GM20431 (cell line): ENCODE results near the gene ANXA6.

Source experiments
- in situ Hi-C: fragments of 300-500 bp; cut with MseI, MboI; formaldehyde crosslinking; loops from one replicate; pipeline ENCODE4 v1.15.0; 2020; ENCODE audit warnings: low sequenced_read_pairs; ENCODE audit not compliant: unreplicated experiment

Gene ANXA6

GRCh38 chr5:151086192-151086869, 71.2 kb downstream of the ANXA6 start:
- in situ Hi-C loops, result no loop called here

GRCh38 chr5:151085517-151086041, 72.0 kb downstream of the ANXA6 start:
- in situ Hi-C loops, result no loop called here

GRCh38 chr5:151084363-151084762, 73.2 kb downstream of the ANXA6 start:
- in situ Hi-C loops, result no loop called here

GRCh38 chr5:151083081-151083676, 74.4 kb downstream of the ANXA6 start:
- in situ Hi-C loops, result no loop called here

- in situ Hi-C loops, result no loop called here
Observed at GRCh38 chr5:151082282-151082902, 75.2 kb downstream of the ANXA6 start.

- in situ Hi-C loops, result no loop called here
Observed at GRCh38 chr5:151081431-151082281, 75.9 kb downstream of the ANXA6 start.

GRCh38 chr5:151080613-151081430, 76.8 kb downstream of the ANXA6 start, which contains the start of gene TNIP1:
TSS of gene TNIP1 (minus strand) at chr5:151081034. CDS start at chr5:151065095, 15,939 bp downstream.
- in situ Hi-C loops, result no loop called here

- in situ Hi-C loops, result no loop called here
Observed at GRCh38 chr5:151079838-151080612, 77.6 kb downstream of the ANXA6 start.

GRCh38 chr5:151078490-151079262, 78.9 kb downstream of the ANXA6 start:
- in situ Hi-C loops, result no loop called here

- in situ Hi-C loops, result no loop called here
Observed at GRCh38 chr5:151077967-151078366, 79.6 kb downstream of the ANXA6 start.

- in situ Hi-C loops, result no loop called here
Observed at GRCh38 chr5:151077419-151077818, 80.2 kb downstream of the ANXA6 start.

GRCh38 chr5:151076616-151077015, 81.0 kb downstream of the ANXA6 start:
- in situ Hi-C loops, result no loop called here

- in situ Hi-C loops, result no loop called here
Observed at GRCh38 chr5:151075698-151076331, 81.8 kb downstream of the ANXA6 start.

GRCh38 chr5:151074557-151074956, 83.0 kb downstream of the ANXA6 start:
- in situ Hi-C loops, result no loop called here

- in situ Hi-C loops, result no loop called here
Observed at GRCh38 chr5:151073280-151073679, 84.3 kb downstream of the ANXA6 start.

GRCh38 chr5:151072630-151073025, 85.0 kb downstream of the ANXA6 start:
- in situ Hi-C loops, result no loop called here

GRCh38 chr5:151071848-151072629, 85.5 kb downstream of the ANXA6 start:
- in situ Hi-C loops, result no loop called here
